ENCODE measurements around the gene IAPP.

DNA sequence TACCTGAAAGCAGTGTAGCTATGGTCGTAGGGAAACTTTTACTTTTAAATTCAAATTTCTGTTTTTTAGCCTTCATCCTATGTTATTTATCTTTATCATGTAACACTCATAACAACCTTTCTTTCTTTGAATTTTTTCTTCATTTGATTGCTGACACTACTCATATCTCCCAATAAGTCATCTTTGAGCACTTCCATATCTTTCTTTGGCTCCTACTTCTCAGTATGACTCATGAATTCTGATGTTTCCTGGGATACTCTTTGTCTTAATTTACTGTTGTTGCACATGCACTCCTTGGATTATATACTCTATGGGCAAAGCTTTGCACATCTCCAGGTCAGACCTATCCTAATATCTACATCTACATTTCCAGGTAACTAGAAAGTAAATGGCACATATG, 18.1 kb upstream of the IAPP start:
- TF ChIP-seq, protein P1, sequence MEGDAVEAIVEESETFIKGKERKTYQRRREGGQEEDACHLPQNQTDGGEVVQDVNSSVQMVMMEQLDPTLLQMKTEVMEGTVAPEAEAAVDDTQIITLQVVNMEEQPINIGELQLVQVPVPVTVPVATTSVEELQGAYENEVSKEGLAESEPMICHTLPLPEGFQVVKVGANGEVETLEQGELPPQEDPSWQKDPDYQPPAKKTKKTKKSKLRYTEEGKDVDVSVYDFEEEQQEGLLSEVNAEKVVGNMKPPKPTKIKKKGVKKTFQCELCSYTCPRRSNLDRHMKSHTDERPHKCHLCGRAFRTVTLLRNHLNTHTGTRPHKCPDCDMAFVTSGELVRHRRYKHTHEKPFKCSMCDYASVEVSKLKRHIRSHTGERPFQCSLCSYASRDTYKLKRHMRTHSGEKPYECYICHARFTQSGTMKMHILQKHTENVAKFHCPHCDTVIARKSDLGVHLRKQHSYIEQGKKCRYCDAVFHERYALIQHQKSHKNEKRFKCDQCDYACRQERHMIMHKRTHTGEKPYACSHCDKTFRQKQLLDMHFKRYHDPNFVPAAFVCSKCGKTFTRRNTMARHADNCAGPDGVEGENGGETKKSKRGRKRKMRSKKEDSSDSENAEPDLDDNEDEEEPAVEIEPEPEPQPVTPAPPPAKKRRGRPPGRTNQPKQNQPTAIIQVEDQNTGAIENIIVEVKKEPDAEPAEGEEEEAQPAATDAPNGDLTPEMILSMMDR (IDR thresholded peaks at IDR 0.05; ENCODE audit: insufficient read depth, low read depth, low read length): no peak
- TF ChIP-seq EZH2 (IDR thresholded peaks at IDR 0.05; ENCODE audit: insufficient read depth, low read length): no peak
